HG03457 (cell line): ENCODE measurements around the gene SLC9A7.
A peak's percentile ranks its signal among the peaks of the same experiment; 100 is the strongest.

Source experiments
- ATAC-seq: cut with Tn5 transposase; IDR thresholded peaks from one replicate; pipeline ENCODE4 v1.9.1; 2021; ENCODE audit warnings: moderate number of reproducible peaks; ENCODE audit not compliant: unreplicated experiment

Gene SLC9A7

GRCh38 chrX:46653482-46653881 lies 105.4 kb downstream of the SLC9A7 start:
- no peak for ATAC-seq

GRCh38 chrX:46649421-46650260 lies 109.3 kb downstream of the SLC9A7 start:
- ATAC-seq: no peak

GRCh38 chrX:46648660-46649059 lies 110.3 kb downstream of the SLC9A7 start:
- ATAC-seq: no peak

- ATAC-seq: no peak
Measured at GRCh38 chrX:46647251-46647650, 111.7 kb downstream of the SLC9A7 start.

GRCh38 chrX:46645614-46646013 lies 113.3 kb downstream of the SLC9A7 start:
- ATAC-seq: no peak

- no peak for ATAC-seq
Measured at GRCh38 chrX:46643636-46644035, 115.3 kb downstream of the SLC9A7 start.

GRCh38 chrX:46642145-46642544 lies 116.8 kb downstream of the SLC9A7 start:
- no peak for ATAC-seq

GRCh38 chrX:46637938-46638337 lies 121.0 kb downstream of the SLC9A7 start:
- ATAC-seq: no peak

- no peak for ATAC-seq
Measured at GRCh38 chrX:46636223-46636622, 122.7 kb downstream of the SLC9A7 start.

- no peak for ATAC-seq
Measured at GRCh38 chrX:46635186-46635585, 123.7 kb downstream of the SLC9A7 start.

GRCh38 chrX:46634577-46634976 lies 124.3 kb downstream of the SLC9A7 start:
- no peak for ATAC-seq

- no peak for ATAC-seq
Measured at GRCh38 chrX:46630141-46630540, 128.8 kb downstream of the SLC9A7 start.

GRCh38 chrX:46628460-46629371 lies 130.2 kb downstream of the SLC9A7 start:
- ATAC-seq: peak; percentile 72

GRCh38 chrX:46627711-46628419 lies 131.1 kb downstream of the SLC9A7 start:
- no peak for ATAC-seq

- ATAC-seq: no peak
Measured at GRCh38 chrX:46627062-46627461, 131.9 kb downstream of the SLC9A7 start.

GRCh38 chrX:46626566-46626965 lies 132.4 kb downstream of the SLC9A7 start:
- ATAC-seq: no peak

- ATAC-seq: no peak
Measured at GRCh38 chrX:46624090-46624786, 134.7 kb downstream of the SLC9A7 start.

- no peak for ATAC-seq
Measured at GRCh38 chrX:46621572-46621971, 137.3 kb downstream of the SLC9A7 start.

GRCh38 chrX:46620505-46620904 lies 138.4 kb downstream of the SLC9A7 start:
- no peak for ATAC-seq

GRCh38 chrX:46618947-46619346 lies 140.0 kb downstream of the SLC9A7 start:
- no peak for ATAC-seq

- ATAC-seq: no peak
Measured at GRCh38 chrX:46617906-46618305, 141.0 kb downstream of the SLC9A7 start.
